WTC11 (cell line): Measurements from ENCODE around the gene KCNC4. TPM values are rescaled to one million over a fixed set of nuclear protein-coding genes. Genes with fewer than 3 reads are reported as not detected.

Experiments used
- ATAC-seq: fragments of 200-7000 bp; cut with Tn5 transposase; 2 replicates; pipeline ENCODE4 v1.10.0; 2021; ENCODE audit warnings: mild to moderate bottlenecking, moderate library complexity
- CTCF ChIA-PET: fragments of 300-600 bp; sonication (Branson Sonifier 250); formaldehyde crosslinking; loops from one replicate; lab custom pipeline; 2021; ENCODE audit warnings: antibody characterized with exemption; lab: Charles Lee
- POLR2A ChIA-PET: fragments of 350-600 bp; sonication (Branson Sonifier 250); formaldehyde crosslinking; loops from one replicate; lab custom pipeline; 2021; ENCODE audit warnings: antibody characterized with exemption; lab: Charles Lee
- DNase-seq: peaks from one replicate; pipeline ENCODE4 v3.0.0; 2021; ENCODE audit warnings: low spot score
- H3K27ac Mint-ChIP-seq: 2 replicates; pipeline ENCODE4 v1.8.0; 2021; ENCODE audit warnings: mixed read lengths
- H3K27me3 Mint-ChIP-seq: 2 replicates; pipeline ENCODE4 v1.8.0; 2021; ENCODE audit warnings: low read depth, mild to moderate bottlenecking, moderate library complexity, mixed read lengths
- H3K36me3 Mint-ChIP-seq: 2 replicates; pipeline ENCODE4 v1.8.0; 2021; ENCODE audit warnings: mixed read lengths
- H3K4me1 Mint-ChIP-seq: 2 replicates; pipeline ENCODE4 v1.8.0; 2022; ENCODE audit warnings: mixed read lengths
- H3K4me3 Mint-ChIP-seq: 2 replicates; pipeline ENCODE4 v1.8.0; 2021; ENCODE audit warnings: mild to moderate bottlenecking, moderate library complexity, mixed read lengths
- H3K9me3 Mint-ChIP-seq: 2 replicates; pipeline ENCODE4 v1.8.0; 2021; ENCODE audit warnings: mixed read lengths
- ATF1 ChIP-seq: sonication (generic); formaldehyde crosslinking; IDR thresholded peaks from 2 replicates; pipeline ENCODE4 v1.8.1; 2023; ENCODE audit warnings: mild to moderate bottlenecking, moderate library complexity, missing genetic modification reagents
- CBFB ChIP-seq: sonication (generic); formaldehyde crosslinking; IDR thresholded peaks from 2 replicates; pipeline ENCODE4 v1.8.1; 2022; ENCODE audit warnings: mild to moderate bottlenecking, low read depth, missing genetic modification reagents
- CREM ChIP-seq: sonication (generic); formaldehyde crosslinking; IDR thresholded peaks from 2 replicates; pipeline ENCODE4 v1.8.1; 2022; ENCODE audit warnings: mild to moderate bottlenecking, missing genetic modification reagents, moderate library complexity
- CTCF ChIP-seq: fragments of 200-600 bp; IDR thresholded peaks from 2 replicates; pipeline ENCODE4 v1.8.0; 2022; ENCODE audit warnings: antibody characterized with exemption
- HMGXB4 ChIP-seq: sonication (generic); formaldehyde crosslinking; IDR thresholded peaks from 2 replicates; pipeline ENCODE4 v1.8.1; 2023; ENCODE audit warnings: mild to moderate bottlenecking, moderate library complexity, missing genetic modification reagents
- IRF2 ChIP-seq: sonication (generic); formaldehyde crosslinking; IDR thresholded peaks from 2 replicates; pipeline ENCODE4 v1.8.0; 2022; ENCODE audit warnings: low read depth, missing genetic modification reagents, borderline replicate concordance
- JAZF1 ChIP-seq: fragments of 250-450 bp; sonication (Bioruptor Pico); IDR thresholded peaks from 2 replicates; pipeline ENCODE4 v1.9.0; 2021; ENCODE audit warnings: moderate library complexity, mild to moderate bottlenecking, inconsistent platforms
- MXD4 ChIP-seq: fragments of 250-450 bp; sonication (Bioruptor Pico); IDR thresholded peaks from 2 replicates; pipeline ENCODE4 v1.8.0; 2021; ENCODE audit warnings: mild to moderate bottlenecking, moderate library complexity, borderline replicate concordance
- MYBL2 ChIP-seq: sonication (generic); formaldehyde crosslinking; IDR thresholded peaks from 2 replicates; pipeline ENCODE4 v1.8.1; 2023; ENCODE audit warnings: mild to moderate bottlenecking, moderate library complexity, missing genetic modification reagents
- NFYB ChIP-seq: sonication (generic); formaldehyde crosslinking; conservative IDR thresholded peaks from 2 replicates; pipeline ENCODE4 v1.8.0; 2022; ENCODE audit warnings: low read depth, missing genetic modification reagents
- ZNF416 ChIP-seq: fragments of 250-450 bp; sonication (Bioruptor Pico); IDR thresholded peaks from 2 replicates; pipeline ENCODE4 v1.9.0; 2021; ENCODE audit warnings: mild to moderate bottlenecking, inconsistent platforms
- ZNF423 ChIP-seq: fragments of 250-450 bp; sonication (Bioruptor Pico); IDR thresholded peaks from 2 replicates; pipeline ENCODE4 v2.1.2; 2022; ENCODE audit warnings: mild to moderate bottlenecking, moderate library complexity
- total RNA-seq: library from RNA; stranded (reverse); gene quantifications from 3 replicates; pipeline ENCODE4 v1.2.3, GENCODE V29; 2021
- TF ChIP-seq, protein P1 (sequence below): sonication (generic); formaldehyde crosslinking; IDR thresholded peaks from 2 replicates; pipeline ENCODE4 v1.8.1; 2023; ENCODE audit warnings: mild to moderate bottlenecking, missing genetic modification reagents, borderline replicate concordance
- TF ChIP-seq, protein P2 (sequence below): sonication (generic); formaldehyde crosslinking; IDR thresholded peaks from 2 replicates; pipeline ENCODE4 v1.8.1; 2022; ENCODE audit warnings: mild to moderate bottlenecking, missing genetic modification reagents, moderate library complexity, borderline replicate concordance
- TF ChIP-seq, protein P3 (sequence below): fragments of 250-450 bp; sonication (Bioruptor Pico); IDR thresholded peaks from 2 replicates; pipeline ENCODE4 v1.9.0; 2021; ENCODE audit warnings: mild to moderate bottlenecking
- TF ChIP-seq, protein P4 (sequence below): sonication (generic); formaldehyde crosslinking; IDR thresholded peaks from 2 replicates; pipeline ENCODE4 v1.8.1; 2023; ENCODE audit warnings: mild to moderate bottlenecking, missing genetic modification reagents

Gene KCNC4
- total RNA-seq, 1 experiment from 2014 or later: 19.9 TPM

GRCh38 chr1:110173466-110174105, 36.5 kb upstream of the KCNC4 start:
- Mint-ChIP-seq H3K36me3 (no peaks in the 10 kb centered on the region), H3K27ac (no peak overlapping the region), H3K4me1 (peaks cover 10% of the 10 kb centered on the region), H3K9me3 (no peaks in the 10 kb centered on the region), H3K27me3 (no peaks in the 10 kb centered on the region; the same call in 1 of the 2 replicates), H3K4me3 (no peak overlapping the region)
- DNase-seq: no peak
- TF ChIP-seq IRF2 (CRISPR knock-in tag): no peak
- no peak for TF ChIP-seq MYBL2
- TF ChIP-seq CBFB (CRISPR knock-in tag): no peak
- TF ChIP-seq, protein P1, sequence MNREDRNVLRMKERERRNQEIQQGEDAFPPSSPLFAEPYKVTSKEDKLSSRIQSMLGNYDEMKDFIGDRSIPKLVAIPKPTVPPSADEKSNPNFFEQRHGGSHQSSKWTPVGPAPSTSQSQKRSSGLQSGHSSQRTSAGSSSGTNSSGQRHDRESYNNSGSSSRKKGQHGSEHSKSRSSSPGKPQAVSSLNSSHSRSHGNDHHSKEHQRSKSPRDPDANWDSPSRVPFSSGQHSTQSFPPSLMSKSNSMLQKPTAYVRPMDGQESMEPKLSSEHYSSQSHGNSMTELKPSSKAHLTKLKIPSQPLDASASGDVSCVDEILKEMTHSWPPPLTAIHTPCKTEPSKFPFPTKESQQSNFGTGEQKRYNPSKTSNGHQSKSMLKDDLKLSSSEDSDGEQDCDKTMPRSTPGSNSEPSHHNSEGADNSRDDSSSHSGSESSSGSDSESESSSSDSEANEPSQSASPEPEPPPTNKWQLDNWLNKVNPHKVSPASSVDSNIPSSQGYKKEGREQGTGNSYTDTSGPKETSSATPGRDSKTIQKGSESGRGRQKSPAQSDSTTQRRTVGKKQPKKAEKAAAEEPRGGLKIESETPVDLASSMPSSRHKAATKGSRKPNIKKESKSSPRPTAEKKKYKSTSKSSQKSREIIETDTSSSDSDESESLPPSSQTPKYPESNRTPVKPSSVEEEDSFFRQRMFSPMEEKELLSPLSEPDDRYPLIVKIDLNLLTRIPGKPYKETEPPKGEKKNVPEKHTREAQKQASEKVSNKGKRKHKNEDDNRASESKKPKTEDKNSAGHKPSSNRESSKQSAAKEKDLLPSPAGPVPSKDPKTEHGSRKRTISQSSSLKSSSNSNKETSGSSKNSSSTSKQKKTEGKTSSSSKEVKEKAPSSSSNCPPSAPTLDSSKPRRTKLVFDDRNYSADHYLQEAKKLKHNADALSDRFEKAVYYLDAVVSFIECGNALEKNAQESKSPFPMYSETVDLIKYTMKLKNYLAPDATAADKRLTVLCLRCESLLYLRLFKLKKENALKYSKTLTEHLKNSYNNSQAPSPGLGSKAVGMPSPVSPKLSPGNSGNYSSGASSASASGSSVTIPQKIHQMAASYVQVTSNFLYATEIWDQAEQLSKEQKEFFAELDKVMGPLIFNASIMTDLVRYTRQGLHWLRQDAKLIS (CRISPR knock-in tag): no peak
- TF ChIP-seq, protein P2, sequence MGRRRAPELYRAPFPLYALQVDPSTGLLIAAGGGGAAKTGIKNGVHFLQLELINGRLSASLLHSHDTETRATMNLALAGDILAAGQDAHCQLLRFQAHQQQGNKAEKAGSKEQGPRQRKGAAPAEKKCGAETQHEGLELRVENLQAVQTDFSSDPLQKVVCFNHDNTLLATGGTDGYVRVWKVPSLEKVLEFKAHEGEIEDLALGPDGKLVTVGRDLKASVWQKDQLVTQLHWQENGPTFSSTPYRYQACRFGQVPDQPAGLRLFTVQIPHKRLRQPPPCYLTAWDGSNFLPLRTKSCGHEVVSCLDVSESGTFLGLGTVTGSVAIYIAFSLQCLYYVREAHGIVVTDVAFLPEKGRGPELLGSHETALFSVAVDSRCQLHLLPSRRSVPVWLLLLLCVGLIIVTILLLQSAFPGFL (CRISPR knock-in tag): no peak
- TF ChIP-seq, protein P3, sequence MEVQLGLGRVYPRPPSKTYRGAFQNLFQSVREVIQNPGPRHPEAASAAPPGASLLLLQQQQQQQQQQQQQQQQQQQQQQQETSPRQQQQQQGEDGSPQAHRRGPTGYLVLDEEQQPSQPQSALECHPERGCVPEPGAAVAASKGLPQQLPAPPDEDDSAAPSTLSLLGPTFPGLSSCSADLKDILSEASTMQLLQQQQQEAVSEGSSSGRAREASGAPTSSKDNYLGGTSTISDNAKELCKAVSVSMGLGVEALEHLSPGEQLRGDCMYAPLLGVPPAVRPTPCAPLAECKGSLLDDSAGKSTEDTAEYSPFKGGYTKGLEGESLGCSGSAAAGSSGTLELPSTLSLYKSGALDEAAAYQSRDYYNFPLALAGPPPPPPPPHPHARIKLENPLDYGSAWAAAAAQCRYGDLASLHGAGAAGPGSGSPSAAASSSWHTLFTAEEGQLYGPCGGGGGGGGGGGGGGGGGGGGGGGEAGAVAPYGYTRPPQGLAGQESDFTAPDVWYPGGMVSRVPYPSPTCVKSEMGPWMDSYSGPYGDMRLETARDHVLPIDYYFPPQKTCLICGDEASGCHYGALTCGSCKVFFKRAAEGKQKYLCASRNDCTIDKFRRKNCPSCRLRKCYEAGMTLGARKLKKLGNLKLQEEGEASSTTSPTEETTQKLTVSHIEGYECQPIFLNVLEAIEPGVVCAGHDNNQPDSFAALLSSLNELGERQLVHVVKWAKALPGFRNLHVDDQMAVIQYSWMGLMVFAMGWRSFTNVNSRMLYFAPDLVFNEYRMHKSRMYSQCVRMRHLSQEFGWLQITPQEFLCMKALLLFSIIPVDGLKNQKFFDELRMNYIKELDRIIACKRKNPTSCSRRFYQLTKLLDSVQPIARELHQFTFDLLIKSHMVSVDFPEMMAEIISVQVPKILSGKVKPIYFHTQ (CRISPR knock-in tag): no peak
- no peak for TF ChIP-seq ATF1
- no peak for TF ChIP-seq NFYB (CRISPR knock-in tag)
- no peak for TF ChIP-seq ZNF416 (CRISPR knock-in tag)
- no peak for TF ChIP-seq HMGXB4
- TF ChIP-seq CTCF: no peak
- TF ChIP-seq JAZF1 (CRISPR knock-in tag): no peak
- TF ChIP-seq MXD4: no peak
- TF ChIP-seq CREM (CRISPR knock-in tag): no peak
- no peak for TF ChIP-seq ZNF423 (CRISPR knock-in tag)
- TF ChIP-seq, protein P4, sequence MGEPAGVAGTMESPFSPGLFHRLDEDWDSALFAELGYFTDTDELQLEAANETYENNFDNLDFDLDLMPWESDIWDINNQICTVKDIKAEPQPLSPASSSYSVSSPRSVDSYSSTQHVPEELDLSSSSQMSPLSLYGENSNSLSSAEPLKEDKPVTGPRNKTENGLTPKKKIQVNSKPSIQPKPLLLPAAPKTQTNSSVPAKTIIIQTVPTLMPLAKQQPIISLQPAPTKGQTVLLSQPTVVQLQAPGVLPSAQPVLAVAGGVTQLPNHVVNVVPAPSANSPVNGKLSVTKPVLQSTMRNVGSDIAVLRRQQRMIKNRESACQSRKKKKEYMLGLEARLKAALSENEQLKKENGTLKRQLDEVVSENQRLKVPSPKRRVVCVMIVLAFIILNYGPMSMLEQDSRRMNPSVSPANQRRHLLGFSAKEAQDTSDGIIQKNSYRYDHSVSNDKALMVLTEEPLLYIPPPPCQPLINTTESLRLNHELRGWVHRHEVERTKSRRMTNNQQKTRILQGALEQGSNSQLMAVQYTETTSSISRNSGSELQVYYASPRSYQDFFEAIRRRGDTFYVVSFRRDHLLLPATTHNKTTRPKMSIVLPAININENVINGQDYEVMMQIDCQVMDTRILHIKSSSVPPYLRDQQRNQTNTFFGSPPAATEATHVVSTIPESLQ: no peak
- ATAC-seq: peak; percentile 80
- CTCF ChIA-PET: interaction anchor here (1.0 to 6.6 kb wide), 7 partner anchors 24 to 323 kb away, joined by 3 to 36 read pairs (median 4); no protein-coding TSS in a partner anchor
- POLR2A ChIA-PET: interaction anchor here (1.1 kb wide), 1 partner anchor 9 kb away, joined by 3 read pairs; no protein-coding TSS in a partner anchor
